ENCODE measurements around the gene UNC79.
A peak's percentile ranks its signal among the peaks of the same experiment; 100 is the strongest.

Gene UNC79

GRCh38 chr14:93525696-93526451 lies 95.1 kb downstream of the UNC79 start:
- H3K27me3 ChIP-seq (ENCODE audit: insufficient read depth, poor library complexity, severe bottlenecking), result no peaks in the 10 kb centered on the region
- H3K27ac ChIP-seq (replicated peaks), result no peak overlapping the region
- no peak for DNase-seq (ENCODE audit: low read depth in 1 of 2, low spot score in 1 of 2)
- H3K4me3 ChIP-seq (replicated peaks; ENCODE audit: insufficient read depth, low read length), result no peak overlapping the region
- TF ChIP-seq, protein P1, sequence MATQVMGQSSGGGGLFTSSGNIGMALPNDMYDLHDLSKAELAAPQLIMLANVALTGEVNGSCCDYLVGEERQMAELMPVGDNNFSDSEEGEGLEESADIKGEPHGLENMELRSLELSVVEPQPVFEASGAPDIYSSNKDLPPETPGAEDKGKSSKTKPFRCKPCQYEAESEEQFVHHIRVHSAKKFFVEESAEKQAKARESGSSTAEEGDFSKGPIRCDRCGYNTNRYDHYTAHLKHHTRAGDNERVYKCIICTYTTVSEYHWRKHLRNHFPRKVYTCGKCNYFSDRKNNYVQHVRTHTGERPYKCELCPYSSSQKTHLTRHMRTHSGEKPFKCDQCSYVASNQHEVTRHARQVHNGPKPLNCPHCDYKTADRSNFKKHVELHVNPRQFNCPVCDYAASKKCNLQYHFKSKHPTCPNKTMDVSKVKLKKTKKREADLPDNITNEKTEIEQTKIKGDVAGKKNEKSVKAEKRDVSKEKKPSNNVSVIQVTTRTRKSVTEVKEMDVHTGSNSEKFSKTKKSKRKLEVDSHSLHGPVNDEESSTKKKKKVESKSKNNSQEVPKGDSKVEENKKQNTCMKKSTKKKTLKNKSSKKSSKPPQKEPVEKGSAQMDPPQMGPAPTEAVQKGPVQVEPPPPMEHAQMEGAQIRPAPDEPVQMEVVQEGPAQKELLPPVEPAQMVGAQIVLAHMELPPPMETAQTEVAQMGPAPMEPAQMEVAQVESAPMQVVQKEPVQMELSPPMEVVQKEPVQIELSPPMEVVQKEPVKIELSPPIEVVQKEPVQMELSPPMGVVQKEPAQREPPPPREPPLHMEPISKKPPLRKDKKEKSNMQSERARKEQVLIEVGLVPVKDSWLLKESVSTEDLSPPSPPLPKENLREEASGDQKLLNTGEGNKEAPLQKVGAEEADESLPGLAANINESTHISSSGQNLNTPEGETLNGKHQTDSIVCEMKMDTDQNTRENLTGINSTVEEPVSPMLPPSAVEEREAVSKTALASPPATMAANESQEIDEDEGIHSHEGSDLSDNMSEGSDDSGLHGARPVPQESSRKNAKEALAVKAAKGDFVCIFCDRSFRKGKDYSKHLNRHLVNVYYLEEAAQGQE (IDR thresholded peaks at IDR 0.05; ENCODE audit: insufficient replicate concordance, low read depth), result no peak
- TF ChIP-seq CTCF (IDR thresholded peaks at IDR 0.05; ENCODE audit: insufficient read depth, low read length) (no peak), GABPA (IDR thresholded peaks at IDR 0.05; ENCODE audit: low read depth) (no peak), POLR2AphosphoS5 (IDR thresholded peaks at IDR 0.05; ENCODE audit: low read depth) (no peak), SPI1 (IDR thresholded peaks at IDR 0.05; ENCODE audit: borderline replicate concordance, low read depth) (no peak)

- DNase-seq (ENCODE audit: low read depth in 1 of 2, low spot score in 1 of 2), result peak; percentile 47 to 85
- H3K27ac ChIP-seq (replicated peaks), result no peak overlapping the region
- H3K27me3 ChIP-seq (ENCODE audit: insufficient read depth, poor library complexity, severe bottlenecking), result no peaks in the 10 kb centered on the region
- no peak for TF ChIP-seq POLR2AphosphoS5 (IDR thresholded peaks at IDR 0.05; ENCODE audit: low read depth)
- TF ChIP-seq SPI1 (IDR thresholded peaks at IDR 0.05; ENCODE audit: borderline replicate concordance, low read depth), result no peak
- TF ChIP-seq CTCF (IDR thresholded peaks at IDR 0.05; ENCODE audit: insufficient read depth, low read length), result no peak
- no peak overlapping the region for H3K4me3 ChIP-seq (replicated peaks; ENCODE audit: insufficient read depth, low read length)
These were observed 96.5 kb downstream of the UNC79 start for GRCh38 chr14:93527203-93527607.

GRCh38 chr14:93528884-93529558 lies 98.3 kb downstream of the UNC79 start:
- H3K4me3 ChIP-seq (replicated peaks; ENCODE audit: insufficient read depth, low read length), result no peak overlapping the region
- DNase-seq (ENCODE audit: low read depth in 1 of 2, low spot score in 1 of 2), result no peak
- H3K27ac ChIP-seq (replicated peaks), result no peak overlapping the region
- no peaks in the 10 kb centered on the region for H3K27me3 ChIP-seq (ENCODE audit: insufficient read depth, poor library complexity, severe bottlenecking)
- no peak for TF ChIP-seq SPI1 (IDR thresholded peaks at IDR 0.05; ENCODE audit: borderline replicate concordance, low read depth)
- no peak for TF ChIP-seq POLR2AphosphoS5 (IDR thresholded peaks at IDR 0.05; ENCODE audit: low read depth)
- TF ChIP-seq, protein P1 (IDR thresholded peaks at IDR 0.05; ENCODE audit: insufficient replicate concordance, low read depth), result no peak
- no peak for TF ChIP-seq CTCF (IDR thresholded peaks at IDR 0.05; ENCODE audit: insufficient read depth, low read length)
- TF ChIP-seq GABPA (IDR thresholded peaks at IDR 0.05; ENCODE audit: low read depth), result no peak
